Activated CD4-positive, alpha-beta T cell treated with anti-CD3 and anti-CD28 coated beads for 48 hours (primary cell): ENCODE measurements around the gene TADA3.

Experiments used
- DNase-seq: peaks from one replicate; pipeline ENCODE4 v3.0.0-alpha.2; 2020

The TADA3 gene

GRCh38 chr3:9809615-9810432, 17.6 kb upstream of the TADA3 start, which contains the start of gene TTLL3:
TSS of gene TTLL3 (plus strand) at chr3:9810262. CDS start at chr3:9810662, 400 bp downstream.
- peak; percentile 54 for DNase-seq

- DNase-seq, result peak; percentile 25
Measured at GRCh38 chr3:9809239-9809614, 17.0 kb upstream of the TADA3 start.

- peak; percentile 75 for DNase-seq
Measured at GRCh38 chr3:9808345-9809037, 16.2 kb upstream of the TADA3 start.

- no peak for DNase-seq
Measured at GRCh38 chr3:9807981-9808344, 15.7 kb upstream of the TADA3 start.

GRCh38 chr3:9806688-9807589, 14.7 kb upstream of the TADA3 start:
- DNase-seq, result no peak

GRCh38 chr3:9806137-9806536, 13.9 kb upstream of the TADA3 start:
- DNase-seq, result no peak

- DNase-seq, result no peak
Measured at GRCh38 chr3:9804996-9805395, 12.7 kb upstream of the TADA3 start.

GRCh38 chr3:9803494-9803893, 11.2 kb upstream of the TADA3 start:
- DNase-seq, result no peak

- no peak for DNase-seq
Measured at GRCh38 chr3:9800529-9800928, 8.3 kb upstream of the TADA3 start.

- no peak for DNase-seq
Measured at GRCh38 chr3:9797196-9797945, 5.1 kb upstream of the TADA3 start.

GRCh38 chr3:9795207-9795606, 2.9 kb upstream of the TADA3 start:
- no peak for DNase-seq

- DNase-seq, result no peak
Measured at GRCh38 chr3:9794400-9794799, 2.1 kb upstream of the TADA3 start.

GRCh38 chr3:9793161-9793781, 998 bp upstream of the TADA3 start:
- peak; percentile 50 for DNase-seq

- no peak for DNase-seq
Measured at GRCh38 chr3:9791790-9792404, 376 bp downstream of the TADA3 start.

- no peak for DNase-seq
Measured at GRCh38 chr3:9791127-9791526, 1.1 kb downstream of the TADA3 start.

- DNase-seq, result peak; percentile 58
Measured at GRCh38 chr3:9787714-9788113, 4.6 kb downstream of the TADA3 start.

- peak; percentile 53 for DNase-seq
Measured at GRCh38 chr3:9786825-9787669, 5.2 kb downstream of the TADA3 start.

GRCh38 chr3:9786209-9786739, 6.0 kb downstream of the TADA3 start:
- no peak for DNase-seq

- no peak for DNase-seq
Measured at GRCh38 chr3:9785602-9786001, 6.7 kb downstream of the TADA3 start.

- no peak for DNase-seq
Measured at GRCh38 chr3:9784965-9785364, 7.3 kb downstream of the TADA3 start.
